Inflammatory macrophage (primary cell): ENCODE data around the gene BCLAF1.
"Not testable (repeated sequence)": the region's sequence is repeated elsewhere in the genome, so short reads cannot be mapped to it uniquely, and the experiment has no call there.

Source experiments
- DNase-seq, 2 donors: peaks; one replicate each; pipeline ENCODE4 v3.0.0-alpha.2; 2020 to 2022

Gene BCLAF1

GRCh38 chr6:136308469-136308868 is 18.8 kb upstream of the BCLAF1 start:
- not testable (repeated sequence) for DNase-seq

GRCh38 chr6:136307351-136307750 is 17.7 kb upstream of the BCLAF1 start:
- DNase-seq, result no peak

- no peak for DNase-seq
Observed at GRCh38 chr6:136306466-136306865, 16.8 kb upstream of the BCLAF1 start.

- no peak for DNase-seq
Observed at GRCh38 chr6:136304410-136304809, 14.8 kb upstream of the BCLAF1 start.

GRCh38 chr6:136303516-136303915 is 13.9 kb upstream of the BCLAF1 start:
- DNase-seq, result peak; percentile 54 to 68

GRCh38 chr6:136294621-136295020 is 5.0 kb upstream of the BCLAF1 start:
- no peak for DNase-seq

- DNase-seq, result peak; percentile 75 to 82
Observed at GRCh38 chr6:136290410-136291010, 864 bp upstream of the BCLAF1 start.

GRCh38 chr6:136289327-136289578 is 393 bp downstream of the BCLAF1 start:
- DNase-seq, result peak; percentile 94 to 96

GRCh38 chr6:136288566-136289326 is 900 bp downstream of the BCLAF1 start:
- DNase-seq, result peak; percentile 81 to 85

- DNase-seq, result peak in 1 of 2 donors; percentile 9
Observed at GRCh38 chr6:136284909-136285308, 4.7 kb downstream of the BCLAF1 start.

- no peak for DNase-seq
Observed at GRCh38 chr6:136282906-136283305, 6.7 kb downstream of the BCLAF1 start.

GRCh38 chr6:136280032-136280609 is 9.5 kb downstream of the BCLAF1 start:
- no peak for DNase-seq

GRCh38 chr6:136274062-136274461 is 15.6 kb downstream of the BCLAF1 start:
- no peak for DNase-seq

GRCh38 chr6:136265101-136265500 is 24.5 kb downstream of the BCLAF1 start:
- no peak for DNase-seq

- DNase-seq, result no peak
Observed at GRCh38 chr6:136262940-136263339, 26.7 kb downstream of the BCLAF1 start.

- DNase-seq, result peak; percentile 6 to 47
Observed at GRCh38 chr6:136254851-136255466, 34.7 kb downstream of the BCLAF1 start.

- no peak for DNase-seq
Observed at GRCh38 chr6:136253734-136254133, 35.9 kb downstream of the BCLAF1 start.

- no peak for DNase-seq
Observed at GRCh38 chr6:136252441-136252840, 37.2 kb downstream of the BCLAF1 start.

- DNase-seq, result no peak
Observed at GRCh38 chr6:136251394-136251793, 38.3 kb downstream of the BCLAF1 start.

GRCh38 chr6:136250686-136251008 is 39.0 kb downstream of the BCLAF1 start:
- no peak for DNase-seq

- peak; percentile 100 for DNase-seq
Observed at GRCh38 chr6:136249811-136250685, 39.6 kb downstream of the BCLAF1 start, which contains the start of gene MTFR2. TSS of gene MTFR2 (minus strand) at chr6:136250311. CDS start at chr6:136249099, 1,212 bp downstream.

- DNase-seq, result no peak
Observed at GRCh38 chr6:136249336-136249735, 40.3 kb downstream of the BCLAF1 start.
